ENCODE results near the gene VWA5A. TPM values are rescaled to one million over a fixed set of nuclear protein-coding genes. Genes with fewer than 3 reads are reported as not detected.

Gene VWA5A
- total RNA-seq, 1 donor from 2014 or later = 8.7 TPM

- no peak overlapping the region for H2AFZ ChIP-seq (ENCODE audit: low read depth, low read length)
- no peak for DNase-seq (ENCODE audit: low read depth)
- no peaks in the 10 kb centered on the region for H3K27me3 Mint-ChIP-seq (ENCODE audit: low read depth, unreplicated experiment)
- H3K9me3 Mint-ChIP-seq (ENCODE audit: unreplicated experiment) = peaks cover 2% of the 10 kb centered on the region
- H3K27ac Mint-ChIP-seq (ENCODE audit: unreplicated experiment) = no peak overlapping the region
- no peaks in the 10 kb centered on the region for H3K9me3 ChIP-seq (ENCODE audit: insufficient read depth, low read depth, low read length)
- no peak overlapping the region for H3K4me3 Mint-ChIP-seq (ENCODE audit: unreplicated experiment)
- peaks cover 16% of the 10 kb centered on the region for H3K27me3 ChIP-seq (ENCODE audit: insufficient read depth, low read length)
- no peak overlapping the region for H3K4me3 ChIP-seq (ENCODE audit: insufficient read depth, low read depth, low read length)
- H3K9ac ChIP-seq (ENCODE audit: low read length) = no peak overlapping the region
- H3K36me3 ChIP-seq (ENCODE audit: insufficient read depth, low read length) = no peaks in the 10 kb centered on the region
- peaks cover 5% of the 10 kb centered on the region for H3K4me1 ChIP-seq (ENCODE audit: insufficient read depth, low read length)
- H4K20me1 ChIP-seq (ENCODE audit: insufficient read depth, low read length) = no peaks in the 10 kb centered on the region
- no peaks in the 10 kb centered on the region for H3K4me1 Mint-ChIP-seq (ENCODE audit: low read depth, unreplicated experiment)
- no peaks in the 10 kb centered on the region for H3K79me2 ChIP-seq (ENCODE audit: insufficient read depth, low read length)
- no peak for TF ChIP-seq CTCF (IDR thresholded peaks at IDR 0.05; ENCODE audit: insufficient read depth, low read depth, low read length)
- no peak for TF ChIP-seq EZH2 (IDR thresholded peaks at IDR 0.05; ENCODE audit: insufficient read depth, low read length)
- no peak overlapping the region for H3K4me2 ChIP-seq (ENCODE audit: low read length)
- no peak for FAIRE-seq
- H3K36me3 Mint-ChIP-seq (ENCODE audit: low read depth, unreplicated experiment) = no peaks in the 10 kb centered on the region
- H3K27ac ChIP-seq (ENCODE audit: low read depth, low read length) = no peak overlapping the region
Measured at GRCh38 chr11:124071623-124071948, 43.7 kb upstream of the VWA5A start.

GRCh38 chr11:124072147-124072546, 43.1 kb upstream of the VWA5A start:
- H3K27me3 Mint-ChIP-seq (ENCODE audit: low read depth, unreplicated experiment) = no peaks in the 10 kb centered on the region
- H3K4me1 Mint-ChIP-seq (ENCODE audit: low read depth, unreplicated experiment) = no peaks in the 10 kb centered on the region
- no peak overlapping the region for H3K4me3 Mint-ChIP-seq (ENCODE audit: unreplicated experiment)
- DNase-seq (ENCODE audit: low read depth) (no peak), FAIRE-seq (no peak)
- H3K36me3 Mint-ChIP-seq (ENCODE audit: low read depth, unreplicated experiment) = no peaks in the 10 kb centered on the region
- Histone ChIP-seq H3K27me3 (ENCODE audit: insufficient read depth, low read length) (peaks cover 14% of the 10 kb centered on the region), H3K9ac (ENCODE audit: low read length) (no peak overlapping the region), H3K4me1 (ENCODE audit: insufficient read depth, low read length) (peaks cover 5% of the 10 kb centered on the region), H3K36me3 (ENCODE audit: insufficient read depth, low read length) (no peaks in the 10 kb centered on the region), H3K79me2 (ENCODE audit: insufficient read depth, low read length) (no peaks in the 10 kb centered on the region), H3K4me3 (ENCODE audit: insufficient read depth, low read depth, low read length) (no peak overlapping the region), H2AFZ (ENCODE audit: low read depth, low read length) (no peak overlapping the region), H3K27ac (ENCODE audit: low read depth, low read length) (no peak overlapping the region), H3K9me3 (ENCODE audit: insufficient read depth, low read depth, low read length) (no peaks in the 10 kb centered on the region), H3K4me2 (ENCODE audit: low read length) (no peak overlapping the region), H4K20me1 (ENCODE audit: insufficient read depth, low read length) (no peaks in the 10 kb centered on the region)
- H3K27ac Mint-ChIP-seq (ENCODE audit: unreplicated experiment) = no peak overlapping the region
- H3K9me3 Mint-ChIP-seq (ENCODE audit: unreplicated experiment) = peaks cover 2% of the 10 kb centered on the region
- TF ChIP-seq CTCF (IDR thresholded peaks at IDR 0.05; ENCODE audit: insufficient read depth, low read depth, low read length) (no peak), EZH2 (IDR thresholded peaks at IDR 0.05; ENCODE audit: insufficient read depth, low read length) (no peak)

GRCh38 chr11:124074554-124074953, 40.7 kb upstream of the VWA5A start:
- FAIRE-seq = no peak

More at GRCh38 chr11:124074554-124074953, 40.7 kb upstream of the VWA5A start:
- Histone ChIP-seq H4K20me1 (ENCODE audit: insufficient read depth, low read length) (no peaks in the 10 kb centered on the region), H3K27ac (ENCODE audit: low read depth, low read length) (no peak overlapping the region), H3K36me3 (ENCODE audit: insufficient read depth, low read length) (no peaks in the 10 kb centered on the region), H3K4me2 (ENCODE audit: low read length) (no peak overlapping the region), H2AFZ (ENCODE audit: low read depth, low read length) (no peak overlapping the region), H3K9me3 (ENCODE audit: insufficient read depth, low read depth, low read length) (no peaks in the 10 kb centered on the region), H3K27me3 (ENCODE audit: insufficient read depth, low read length) (no peaks in the 10 kb centered on the region), H3K4me3 (ENCODE audit: insufficient read depth, low read depth, low read length) (no peak overlapping the region), H3K9ac (ENCODE audit: low read length) (no peak overlapping the region), H3K79me2 (ENCODE audit: insufficient read depth, low read length) (no peaks in the 10 kb centered on the region), H3K4me1 (ENCODE audit: insufficient read depth, low read length) (peaks cover 4% of the 10 kb centered on the region)
- no peak overlapping the region for H3K27ac Mint-ChIP-seq (ENCODE audit: unreplicated experiment)
- no peak overlapping the region for H3K4me3 Mint-ChIP-seq (ENCODE audit: unreplicated experiment)
- peaks cover 4% of the 10 kb centered on the region for H3K9me3 Mint-ChIP-seq (ENCODE audit: unreplicated experiment)
- no peak for DNase-seq (ENCODE audit: low read depth)
- no peaks in the 10 kb centered on the region for H3K4me1 Mint-ChIP-seq (ENCODE audit: low read depth, unreplicated experiment)
- no peaks in the 10 kb centered on the region for H3K27me3 Mint-ChIP-seq (ENCODE audit: low read depth, unreplicated experiment)
- H3K36me3 Mint-ChIP-seq (ENCODE audit: low read depth, unreplicated experiment) = no peaks in the 10 kb centered on the region
- TF ChIP-seq EZH2 (IDR thresholded peaks at IDR 0.05; ENCODE audit: insufficient read depth, low read length) (no peak), CTCF (IDR thresholded peaks at IDR 0.05; ENCODE audit: insufficient read depth, low read depth, low read length) (no peak)

Data from astrocyte (in vitro differentiated cells and primary cell).